T-cell (primary cell): ENCODE data around the gene PHF12. TPM values are rescaled to one million over a fixed set of nuclear protein-coding genes. Genes with fewer than 3 reads are reported as not detected.
"Not testable (repeated sequence)": the region's sequence is repeated elsewhere in the genome, so short reads cannot be mapped to it uniquely, and the experiment has no call there.

Source experiments
- ATAC-seq, 4 experiments: fragments of 200-7000 bp in 3 of 4; fragments of 150-1000 bp in 1 of 4; cut with Tn5 transposase; replicated peaks in 1 of 4; 1 replicate in 3 of 4; 2 replicates in 1 of 4; pipeline ENCODE4 v1.10.0; 2021; ENCODE audit warnings: moderate library complexity in 3 of 4, mild to moderate bottlenecking in 2 of 4, moderate number of reproducible peaks in 1 of 4
- CTCF ChIA-PET, 2 donors: fragments of 300-600 bp; sonication (Branson Sonifier 250); formaldehyde crosslinking; loops; one replicate each; lab custom pipeline; 2022; ENCODE audit warnings: antibody characterized with exemption in 2 of 2; lab: Charles Lee
- POLR2A ChIA-PET, 2 donors: fragments of 300-600 bp; sonication (Branson Sonifier 250); formaldehyde crosslinking; loops; one replicate each; lab custom pipeline; 2022; ENCODE audit warnings: antibody characterized with exemption in 2 of 2; lab: Charles Lee
- DNase-seq, 35 experiments: peaks; one replicate each; pipeline versions ENCODE4 v3.0.0 to v3.0.0-alpha.2; 2013 to 2023
- H3K27ac ChIP-seq: one replicate; pipeline ENCODE4 v1.5.1; 2013; ENCODE audit warnings: low read length
- H3K27me3 ChIP-seq, 2 experiments: replicated peaks in 1 of 2; 1 replicate in 1 of 2; 2 replicates in 1 of 2; pipeline versions ENCODE4 v1.6.1 to v1.7.0; 2013; ENCODE audit warnings: low read length in 1 of 2, mixed read lengths in 1 of 2; ENCODE audit not compliant: control insufficient read depth in 2 of 2, insufficient read depth in 2 of 2; ENCODE audit errors: extremely low read depth in 1 of 2
- H3K36me3 ChIP-seq, 2 donors: 1 replicate in 1 of 2; 2 replicates in 1 of 2; pipeline versions ENCODE4 v1.6.1 to v1.7.0; 2013; ENCODE audit warnings: low read length in 1 of 2; ENCODE audit not compliant: control insufficient read depth in 2 of 2, insufficient read depth in 1 of 2; ENCODE audit errors: extremely low read depth in 1 of 2
- H3K4me1 ChIP-seq, 2 experiments: 1 replicate in 1 of 2; 2 replicates in 1 of 2; pipeline versions ENCODE4 v1.6.1 to v1.7.0; 2013; ENCODE audit warnings: low read length in 2 of 2, mixed read lengths in 1 of 2; ENCODE audit not compliant: insufficient read depth in 2 of 2, control insufficient read depth in 1 of 2; ENCODE audit errors: extremely low read depth in 1 of 2
- H3K4me3 ChIP-seq, 2 donors: 1 replicate in 1 of 2; 2 replicates in 1 of 2; pipeline versions ENCODE4 v1.5.1 to v1.7.0; 2013; ENCODE audit warnings: mild to moderate bottlenecking in 2 of 2, low read length in 1 of 2, moderate library complexity in 1 of 2; ENCODE audit not compliant: control insufficient read depth in 1 of 2; ENCODE audit errors: extremely low read depth in 1 of 2
- H3K9me3 ChIP-seq: 2 replicates; pipeline ENCODE4 v1.7.0; 2013
- H3K27ac Mint-ChIP-seq, 2 donors: one replicate each; pipeline ENCODE4 v1.8.0; 2020 to 2021; ENCODE audit warnings: mild to moderate bottlenecking in 2 of 2, mixed read lengths in 2 of 2
- H3K27me3 Mint-ChIP-seq, 2 donors: one replicate each; pipeline ENCODE4 v1.8.0; 2021 to 2022; ENCODE audit warnings: mixed read lengths in 2 of 2
- H3K36me3 Mint-ChIP-seq: one replicate; pipeline ENCODE4 v1.8.0; 2021; ENCODE audit warnings: mixed read lengths
- H3K4me1 Mint-ChIP-seq, 3 donors: one replicate each; pipeline ENCODE4 v1.8.0; 2020 to 2022; ENCODE audit warnings: mixed read lengths in 3 of 3, mild to moderate bottlenecking in 1 of 3
- H3K4me3 Mint-ChIP-seq, 3 donors: one replicate each; pipeline ENCODE4 v1.8.0; 2020 to 2022; ENCODE audit warnings: mild to moderate bottlenecking in 3 of 3, mixed read lengths in 3 of 3, moderate library complexity in 3 of 3
- H3K9me3 Mint-ChIP-seq, 3 donors: one replicate each; pipeline ENCODE4 v1.8.0; 2020 to 2022; ENCODE audit warnings: mixed read lengths in 3 of 3
- WGBS: methylation state at CpG from one replicate; pipeline ENCODE4 v1.1.5; 2013; ENCODE audit warnings: missing lambda C conversion rate; ENCODE audit not compliant: insufficient coverage; 5-methylcytosine and 5-hydroxymethylcytosine counted together
- total RNA-seq, 35 experiments: library from RNA in 6 of 35; stranded (reverse) in 6 of 35; fragments of 120-200 nt in 1 of 35; gene quantifications; one replicate each; pipeline versions ENCODE4 v1.2.1 to v1.2.4 and lab custom pipeline; 2013 to 2026

The PHF12 gene
- total RNA-seq, 5 donors from 2014 or later (not counting 1 experiment from before 2014, with no cell fraction given): 121 to 176 (median 123) TPM

DNA sequence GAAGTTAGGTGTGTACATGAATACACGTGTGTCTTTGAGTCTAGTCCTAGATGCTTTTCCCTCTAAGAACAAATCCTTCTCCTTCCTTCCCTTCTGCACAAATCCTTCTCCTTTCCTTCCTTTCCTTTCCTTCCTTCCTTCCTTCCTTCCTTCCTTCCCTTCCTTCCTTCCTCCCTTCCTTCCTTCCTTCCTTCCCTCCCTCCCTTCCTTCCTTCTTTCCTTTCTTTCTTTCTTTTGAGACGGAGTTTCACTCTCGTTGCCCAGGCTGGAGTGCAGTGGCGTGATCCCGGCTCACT, 47.8 kb downstream of the PHF12 start:
- ChIA-PET POLR2A (interaction anchor here in 1 of 2 donors (0.7 kb wide), 1 partner anchor 301 kb away, joined by 5 read pairs; no protein-coding TSS in a partner anchor), CTCF (interaction anchor here (0.6 to 4.2 kb wide), 4 partner anchors 47 to 140 kb away, joined by 3 to 22 read pairs (median 6); partner anchors contain the start of gene PHF12 (in 1 of the 2))
- Histone ChIP-seq H3K36me3 (peaks cover 10 to 40% of the 10 kb centered on the region in 2 donors), H3K27ac (peak overlapping the region; percentile 56), H3K4me1 (peaks cover 6 to 29% of the 10 kb centered on the region in 2 experiments)
- H3K27me3 ChIP-seq, DNase-seq, H3K4me3 ChIP-seq, H3K9me3 ChIP-seq, ATAC-seq, H3K9me3 Mint-ChIP-seq, H3K27me3 Mint-ChIP-seq: not testable (repeated sequence)
- Mint-ChIP-seq H3K4me3 (peak overlapping the region; percentile 88 to 94 (median 89)), H3K27ac (peak overlapping the region; percentile 70 to 80), H3K36me3 (peaks cover 29% of the 10 kb centered on the region), H3K4me1 (peaks cover 33 to 40% (median 38%) of the 10 kb centered on the region in 3 donors)
- WGBS: no CpG with 5 or more reads among the region's 5 CpGs

DNA sequence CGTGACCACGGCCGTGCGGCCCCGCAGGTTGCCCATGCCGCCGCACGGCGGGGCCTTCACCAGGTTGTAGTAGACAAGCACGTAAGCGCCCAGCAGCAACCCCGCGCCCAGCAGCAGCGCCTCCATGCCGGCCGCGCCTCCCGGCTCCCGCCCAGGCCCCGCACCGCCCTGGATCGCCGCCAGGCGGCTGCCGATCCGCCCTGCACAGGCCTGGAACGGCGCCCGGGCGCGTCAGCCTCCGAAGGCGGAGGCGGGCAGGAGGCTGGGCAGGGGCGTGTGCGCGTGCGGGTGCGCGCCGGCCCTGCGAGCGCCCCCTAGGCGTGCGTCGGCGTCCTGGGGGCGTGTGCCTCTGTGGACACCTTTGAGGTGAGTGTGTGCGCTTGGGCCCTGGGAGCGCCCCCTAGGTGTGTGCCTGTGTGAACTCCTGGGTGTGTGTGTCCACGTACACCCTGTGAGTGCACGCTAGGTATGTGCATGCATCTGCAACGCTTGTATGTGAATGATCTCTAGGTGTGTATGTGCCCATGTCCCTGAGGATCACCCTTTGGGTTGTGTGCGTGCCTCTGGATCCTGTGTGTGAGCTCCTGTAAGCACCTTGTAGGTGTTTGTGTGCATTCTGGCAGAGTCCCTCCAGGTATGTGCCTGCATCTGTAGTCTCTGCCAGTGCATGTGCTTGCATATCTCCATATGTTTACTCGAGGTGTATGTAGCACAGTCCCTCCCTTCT, 48.3 kb downstream of the PHF12 start, which contains the start of gene DHRS13:
DHRS13 (minus strand) TSS at position 261 of the 727 bp plus-strand sequence; CDS start at position 126, 135 bp downstream.
- DNase-seq (peak; percentile 88 to 99 (median 93)), ATAC-seq (peak; percentile 86 to 93 (median 89))
- H3K27me3 Mint-ChIP-seq: no peaks in the 10 kb centered on the region
- peak within 1 kb of the TSS; percentile 55 to 76 for H3K4me3 ChIP-seq
- ChIA-PET POLR2A (interaction anchor here in 1 of 2 donors (1.2 kb wide), 1 partner anchor 47 kb away, joined by 4 read pairs; no protein-coding TSS in a partner anchor), CTCF (interaction anchor here (0.6 to 4.2 kb wide), 8 partner anchors 9 to 139 kb away, joined by 3 to 22 read pairs (median 3); partner anchors contain the start of genes FAM222B (in 1 of the 2) and PHF12 (in 1 of the 2))
- H3K4me1 ChIP-seq: peaks cover 7 to 34% of the 10 kb centered on the region in 2 experiments
- H3K4me3 Mint-ChIP-seq: peak within 1 kb of the TSS; percentile 88 to 94 (median 89)
- H3K4me1 Mint-ChIP-seq: peaks cover 38 to 42% (median 42%) of the 10 kb centered on the region in 3 donors
- peaks cover 28% of the 10 kb centered on the region for H3K36me3 Mint-ChIP-seq
- H3K36me3 ChIP-seq: peaks cover 9 to 35% of the 10 kb centered on the region in 2 donors
- H3K9me3 Mint-ChIP-seq: no peaks in the 10 kb centered on the region
- peak within 1 kb of the TSS; percentile 62 for H3K27ac ChIP-seq
- no peaks in the 10 kb centered on the region for H3K9me3 ChIP-seq
- WGBS: under 1% methylated on average over 54 of the region's 55 CpGs
- peak within 1 kb of the TSS; percentile 92 to 93 for H3K27ac Mint-ChIP-seq
- no peaks in the 10 kb centered on the region for H3K27me3 ChIP-seq

DNA sequence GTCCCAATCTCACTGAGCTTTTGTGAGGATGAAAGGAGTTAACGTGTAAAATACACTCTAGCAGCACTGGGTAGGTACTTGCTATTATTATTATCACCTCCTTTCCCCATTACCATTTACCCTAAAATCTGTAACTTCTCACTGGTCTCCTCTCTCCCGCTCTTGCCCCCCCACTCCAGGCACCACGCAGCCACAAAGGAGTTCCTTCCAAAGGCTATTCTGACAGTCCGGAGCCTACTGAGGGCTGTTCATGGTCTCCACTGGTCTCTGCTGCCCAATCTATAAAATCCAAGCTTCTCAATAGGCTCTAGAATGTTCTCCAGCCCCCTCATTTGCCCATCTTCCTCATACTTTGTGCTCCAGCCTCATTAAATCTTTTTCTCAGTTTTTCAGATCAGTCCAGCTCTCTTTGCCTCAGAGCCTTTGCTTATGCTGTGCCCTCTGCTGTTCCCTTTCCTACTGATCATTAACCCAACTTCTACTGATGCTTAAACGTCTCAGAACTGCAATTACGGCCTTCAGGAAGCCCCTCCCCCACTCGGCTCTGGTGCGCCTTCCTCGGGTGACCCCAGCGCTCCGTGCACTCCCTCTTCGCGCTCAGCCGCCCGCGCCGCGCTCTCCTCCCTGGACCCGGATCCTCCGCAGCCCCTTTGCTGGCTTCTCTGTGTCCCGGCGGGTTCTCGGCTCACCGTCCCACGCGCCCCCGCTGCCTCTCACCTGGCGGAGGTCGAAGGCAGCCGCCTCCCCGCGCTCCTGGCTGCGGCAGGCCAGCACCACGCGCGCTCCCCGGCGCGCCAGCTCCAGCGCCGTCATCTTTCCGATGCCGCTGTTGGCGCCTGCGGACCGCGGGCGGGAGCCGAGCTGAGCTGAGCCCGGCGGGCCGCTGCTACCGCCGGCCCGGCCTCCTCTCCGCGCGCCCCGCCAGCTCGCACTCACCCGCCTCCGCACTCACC, 49.2 kb downstream of the PHF12 start:
- peaks cover 7 to 39% of the 10 kb centered on the region in 2 experiments for H3K4me1 ChIP-seq
- peaks cover 4 to 28% of the 10 kb centered on the region in 2 donors for H3K36me3 ChIP-seq
- peak overlapping the region; percentile 62 for H3K27ac ChIP-seq
- peak overlapping the region; percentile 55 to 76 for H3K4me3 ChIP-seq
- Mint-ChIP-seq H3K36me3 (peaks cover 19% of the 10 kb centered on the region), H3K9me3 (no peaks in the 10 kb centered on the region), H3K27ac (peak overlapping the region; percentile 92 to 93), H3K4me3 (peak overlapping the region; percentile 88 to 94 (median 89)), H3K4me1 (peaks cover 42 to 47% (median 46%) of the 10 kb centered on the region in 3 donors), H3K27me3 (no peaks in the 10 kb centered on the region)
- ChIA-PET CTCF (interaction anchor here (0.5 to 4.2 kb wide), 12 partner anchors 9 to 181 kb away, joined by 3 to 22 read pairs (median 4); partner anchors contain the start of genes FAM222B (in 1 of the 2) and PHF12 (in 1 of the 2)), POLR2A (interaction anchor here in 1 of 2 donors (1.2 kb wide), 1 partner anchor 48 kb away, joined by 4 read pairs; no protein-coding TSS in a partner anchor)
- ATAC-seq (peak; percentile 40 to 43 (median 42)), DNase-seq (peak in 16 of 35 experiments; percentile 5 to 66 (median 29))
- no peaks in the 10 kb centered on the region for H3K27me3 ChIP-seq
- 3% methylated on average over 61 of the region's 62 CpGs for WGBS
- H3K9me3 ChIP-seq: no peaks in the 10 kb centered on the region

DNA sequence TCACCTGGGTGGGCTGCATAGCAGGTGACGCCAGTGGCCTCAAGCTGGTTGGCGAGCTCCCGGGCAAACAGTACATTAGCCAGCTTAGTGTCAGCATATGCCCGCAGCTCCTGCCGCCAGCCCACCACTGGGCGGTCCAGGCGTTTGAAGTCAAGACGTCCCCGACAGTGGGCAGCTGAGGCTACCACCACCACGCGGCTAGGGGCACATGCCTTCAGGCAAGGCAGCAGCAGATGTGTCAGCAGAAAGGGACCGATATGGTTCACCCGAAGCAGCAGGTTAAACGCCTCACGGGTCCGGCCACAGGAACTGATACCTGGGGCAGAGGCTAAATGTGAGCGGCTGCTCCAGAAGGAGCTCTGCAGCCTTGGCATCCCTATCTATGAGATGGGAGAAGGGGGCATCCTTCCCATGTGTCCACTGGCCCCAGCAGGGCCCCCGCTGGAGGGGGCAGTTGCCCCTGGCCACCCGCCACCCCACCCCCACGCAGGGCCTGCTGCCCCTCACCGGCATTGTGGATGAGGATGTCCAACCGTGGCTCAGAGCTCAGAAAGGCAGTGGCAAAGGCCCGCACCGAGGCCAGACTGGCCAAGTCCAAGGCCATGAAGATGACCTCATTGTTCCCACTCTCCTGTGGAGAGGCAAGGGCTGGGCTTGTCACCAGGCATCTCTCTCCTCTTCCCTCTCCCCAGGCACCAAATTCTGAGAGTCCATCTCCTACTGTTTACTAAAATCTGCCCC, 50.2 kb downstream of the PHF12 start:
- Histone ChIP-seq H3K27me3 (no peaks in the 10 kb centered on the region), H3K27ac (peak overlapping the region; percentile 62), H3K4me1 (peaks cover 11 to 45% of the 10 kb centered on the region in 2 experiments), H3K9me3 (no peaks in the 10 kb centered on the region), H3K36me3 (peaks cover 0 to 18% of the 10 kb centered on the region in 2 donors), H3K4me3 (peak overlapping the region in 1 of 2 donors; percentile 55)
- Mint-ChIP-seq H3K9me3 (no peaks in the 10 kb centered on the region), H3K4me1 (peaks cover 45 to 56% (median 53%) of the 10 kb centered on the region in 3 donors), H3K27ac (peak overlapping the region; percentile 92 to 93), H3K36me3 (peaks cover 12% of the 10 kb centered on the region), H3K27me3 (no peaks in the 10 kb centered on the region), H3K4me3 (peak overlapping the region; percentile 88 to 94 (median 89))
- 97% methylated on average over 18 of the region's 24 CpGs for WGBS
- ATAC-seq (no peak), DNase-seq (no peak)
- ChIA-PET CTCF (interaction anchor here (0.5 to 4.2 kb wide), 8 partner anchors 17 to 180 kb away, joined by 3 to 22 read pairs (median 4); partner anchors contain the start of gene FAM222B (in 1 of the 2)), POLR2A (no interaction called here)

DNA sequence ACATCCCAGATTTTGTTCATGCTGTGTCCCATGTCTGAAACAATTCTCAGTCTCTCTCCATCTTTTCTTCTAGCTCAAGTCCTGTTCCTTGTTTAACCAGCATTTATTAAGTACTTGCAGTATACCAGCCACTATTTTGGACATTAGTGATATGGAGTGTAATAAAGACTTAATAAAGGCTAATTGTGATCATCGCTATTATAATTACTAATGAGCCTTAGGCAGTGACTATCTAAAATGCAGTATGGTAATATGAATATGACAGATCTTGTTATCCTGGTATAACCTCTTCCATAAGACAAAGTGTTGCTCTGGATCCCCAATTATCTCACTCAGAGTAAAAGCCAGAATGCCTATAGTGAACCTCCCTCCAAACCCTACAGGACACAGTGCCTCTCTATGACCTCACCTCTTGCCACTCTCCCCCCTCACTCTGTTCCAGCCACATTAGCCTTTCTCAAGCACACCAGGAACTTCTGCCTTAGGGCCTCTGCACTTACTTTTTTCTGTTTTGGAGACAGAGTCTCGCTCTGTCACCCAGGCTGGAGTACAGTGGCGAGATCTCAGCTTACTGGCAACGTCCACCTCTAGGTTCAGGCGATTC, 52.0 kb downstream of the PHF12 start:
- H3K9me3 ChIP-seq: no peaks in the 10 kb centered on the region
- peaks cover 16 to 60% of the 10 kb centered on the region in 2 experiments for H3K4me1 ChIP-seq
- no peaks in the 10 kb centered on the region for H3K27me3 Mint-ChIP-seq
- no peak overlapping the region for H3K4me3 ChIP-seq
- 94% methylated on average over 3 of the region's 5 CpGs for WGBS
- CTCF ChIA-PET: interaction anchor here in 1 of 2 donors (1.1 to 1.3 kb wide), 2 partner anchors 28 to 137 kb away, joined by 3 read pairs; no protein-coding TSS in a partner anchor
- peaks cover 58 to 66% (median 64%) of the 10 kb centered on the region in 3 donors for H3K4me1 Mint-ChIP-seq
- H3K27me3 ChIP-seq: no peaks in the 10 kb centered on the region
- H3K27ac Mint-ChIP-seq: peak overlapping the region; percentile 58 to 73
- H3K4me3 Mint-ChIP-seq: peak overlapping the region; percentile 44 to 98 (median 56)
- H3K36me3 ChIP-seq: peaks cover 0 to 10% of the 10 kb centered on the region in 2 donors
- POLR2A ChIA-PET: interaction anchor here in 1 of 2 donors (0.7 kb wide), 1 partner anchor 27 kb away, joined by 3 read pairs; no protein-coding TSS in a partner anchor
- H3K36me3 Mint-ChIP-seq: peaks cover 12% of the 10 kb centered on the region
- ATAC-seq: no peak
- no peaks in the 10 kb centered on the region for H3K9me3 Mint-ChIP-seq
- no peak overlapping the region for H3K27ac ChIP-seq
- DNase-seq: no peak
